Thyroid gland (tissue), 4 donors: ENCODE measurements around the gene ADAMTS20. TPM values are rescaled to one million over a fixed set of nuclear protein-coding genes. Genes with fewer than 3 reads are reported as not detected.

Experiments used
- DNase-seq, 2 donors: peaks; one replicate each; pipeline ENCODE4 v3.0.0-alpha.2; 2019
- H3K27ac ChIP-seq, 3 donors: fragments of 200-600 bp; sonication (generic); 1 replicate in 2 of 3; 2 replicates in 1 of 3; pipeline ENCODE4 v1.5.1; 2016 to 2019; ENCODE audit warnings: mild to moderate bottlenecking in 1 of 3, moderate library complexity in 1 of 3
- H3K27me3 ChIP-seq: fragments of 200-600 bp; sonication (generic); one replicate; pipeline ENCODE4 v1.5.1; 2019
- H3K36me3 ChIP-seq, 2 donors: fragments of 200-600 bp; sonication (generic); one replicate each; pipeline ENCODE4 v1.5.1; 2016 to 2019
- H3K4me1 ChIP-seq, 2 donors: fragments of 200-600 bp; sonication (generic); one replicate each; pipeline ENCODE4 v1.5.1; 2017 to 2019
- H3K4me3 ChIP-seq, 3 donors: fragments of 200-600 bp; sonication (generic); replicated peaks in 1 of 3; 1 replicate in 2 of 3; 2 replicates in 1 of 3; pipeline ENCODE4 v1.5.1; 2016; ENCODE audit warnings: mild to moderate bottlenecking in 1 of 3
- H3K9me3 ChIP-seq: fragments of 200-600 bp; sonication (generic); one replicate; pipeline ENCODE4 v1.5.1; 2017
- CTCF ChIP-seq, 6 experiments: fragments of 200-600 bp in 3 of 6; fragments of 450-650 bp in 3 of 6; sonication (generic) in 3 of 6; IDR thresholded peaks; one replicate each; pipeline ENCODE4 v1.5.1; 2016 to 2019; ENCODE audit warnings: antibody characterized with exemption in 6 of 6, mild to moderate bottlenecking in 2 of 6, inconsistent platforms in 1 of 6, moderate library complexity in 1 of 6
- POLR2A ChIP-seq, 2 donors: fragments of 450-650 bp; IDR thresholded peaks; one replicate each; pipeline ENCODE4 v1.6.1; 2017; ENCODE audit warnings: antibody characterized with exemption in 2 of 2, mild to moderate bottlenecking in 2 of 2, moderate library complexity in 1 of 2
- WGBS, 2 donors: methylation state at CpG; one replicate each; pipeline ENCODE4 v1.1.5; 2017; 5-methylcytosine and 5-hydroxymethylcytosine counted together
- intact Hi-C: fragments of 100-400 bp; cut with DNase I; formaldehyde crosslinking; loops from one replicate; pipeline ENCODE4 v1.15.1; 2023
- total RNA-seq, 4 donors: library from RNA; depleted of rRNA; stranded (reverse); fragments of >200 nt; gene quantifications; one replicate each; pipeline ENCODE4 v1.2.3, GENCODE V29; 2016

The ADAMTS20 gene
- total RNA-seq, 4 donors from 2014 or later, result 0.11 TPM; not detected in 3

- TF ChIP-seq CTCF (IDR thresholded peaks at IDR 0.05) (no peak), POLR2A (IDR thresholded peaks at IDR 0.05) (no peak)
- WGBS, 2 donors, result 82 to 91% methylated on average over 2 of the region's 2 CpGs
These were observed 246.9 kb downstream of the ADAMTS20 start for GRCh38 chr12:43305065-43305464.

More at GRCh38 chr12:43305065-43305464, 246.9 kb downstream of the ADAMTS20 start:
- intact Hi-C loops, result no loop called here
- H3K4me1 ChIP-seq, result no peaks in the 10 kb centered on the region
- no peak overlapping the region for H3K27ac ChIP-seq
- DNase-seq, result no peak
- H3K36me3 ChIP-seq, result no peaks in the 10 kb centered on the region
- no peaks in the 10 kb centered on the region for H3K27me3 ChIP-seq
- H3K9me3 ChIP-seq, result no peaks in the 10 kb centered on the region
- no peak overlapping the region for H3K4me3 ChIP-seq

Other genes with a start within 250 kb of the ADAMTS20 start
- gene PUS7L, start 206.6 kb upstream of the ADAMTS20 start, total RNA-seq, result 10 to 100 TPM; 12.1 to 23.0 (median 17.3) TPM
- gene IRAK4, start 206.7 kb upstream of the ADAMTS20 start, total RNA-seq, result 10 to 100 TPM; 36.1 to 56.2 (median 45.4) TPM